NT2/D1 (cell line): ENCODE data around the gene PSEN1.

Experiments
- SUZ12 ChIP-seq: IDR thresholded peaks from 2 replicates; pipeline ENCODE4 v1.6.1; 2011; ENCODE audit not compliant: insufficient read length, insufficient read depth; ENCODE audit errors: extremely low read depth
- YY1 ChIP-seq: IDR thresholded peaks from 2 replicates; pipeline ENCODE4 v1.6.1; 2011; ENCODE audit not compliant: insufficient read length, insufficient read depth

DNA sequence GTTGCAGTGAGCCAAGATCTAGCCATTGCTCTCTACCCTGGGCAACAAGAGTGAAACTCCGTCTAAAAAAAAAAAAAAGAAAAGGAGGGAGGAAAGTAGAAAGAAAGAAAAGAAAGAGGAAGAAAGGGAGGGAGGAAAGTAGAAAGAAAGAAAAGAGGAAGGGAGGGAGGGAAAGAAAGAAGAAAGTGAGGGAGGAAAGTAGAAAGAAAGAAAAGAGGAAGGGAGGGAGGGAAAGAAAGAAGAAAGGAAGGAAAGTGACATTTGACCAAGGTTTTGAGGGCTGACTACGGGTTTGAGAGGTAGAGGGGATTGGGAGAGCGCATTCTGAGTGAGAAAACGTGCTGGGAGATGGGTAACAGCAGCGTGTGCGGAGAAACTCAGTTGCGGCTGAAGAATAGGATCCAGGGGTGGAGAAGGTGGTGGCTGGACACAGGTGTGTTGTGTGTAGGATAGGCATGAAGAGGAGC is 100.5 kb downstream of the PSEN1 start:
- TF ChIP-seq SUZ12 (no peak), YY1 (no peak)
